Measurements from ENCODE around the gene ACER3.
A peak's percentile ranks its signal among the peaks of the same experiment; 100 is the strongest.
"Not testable (repeated sequence)": the region's sequence is repeated elsewhere in the genome, so short reads cannot be mapped to it uniquely, and the experiment has no call there.

Gene ACER3

DNA sequence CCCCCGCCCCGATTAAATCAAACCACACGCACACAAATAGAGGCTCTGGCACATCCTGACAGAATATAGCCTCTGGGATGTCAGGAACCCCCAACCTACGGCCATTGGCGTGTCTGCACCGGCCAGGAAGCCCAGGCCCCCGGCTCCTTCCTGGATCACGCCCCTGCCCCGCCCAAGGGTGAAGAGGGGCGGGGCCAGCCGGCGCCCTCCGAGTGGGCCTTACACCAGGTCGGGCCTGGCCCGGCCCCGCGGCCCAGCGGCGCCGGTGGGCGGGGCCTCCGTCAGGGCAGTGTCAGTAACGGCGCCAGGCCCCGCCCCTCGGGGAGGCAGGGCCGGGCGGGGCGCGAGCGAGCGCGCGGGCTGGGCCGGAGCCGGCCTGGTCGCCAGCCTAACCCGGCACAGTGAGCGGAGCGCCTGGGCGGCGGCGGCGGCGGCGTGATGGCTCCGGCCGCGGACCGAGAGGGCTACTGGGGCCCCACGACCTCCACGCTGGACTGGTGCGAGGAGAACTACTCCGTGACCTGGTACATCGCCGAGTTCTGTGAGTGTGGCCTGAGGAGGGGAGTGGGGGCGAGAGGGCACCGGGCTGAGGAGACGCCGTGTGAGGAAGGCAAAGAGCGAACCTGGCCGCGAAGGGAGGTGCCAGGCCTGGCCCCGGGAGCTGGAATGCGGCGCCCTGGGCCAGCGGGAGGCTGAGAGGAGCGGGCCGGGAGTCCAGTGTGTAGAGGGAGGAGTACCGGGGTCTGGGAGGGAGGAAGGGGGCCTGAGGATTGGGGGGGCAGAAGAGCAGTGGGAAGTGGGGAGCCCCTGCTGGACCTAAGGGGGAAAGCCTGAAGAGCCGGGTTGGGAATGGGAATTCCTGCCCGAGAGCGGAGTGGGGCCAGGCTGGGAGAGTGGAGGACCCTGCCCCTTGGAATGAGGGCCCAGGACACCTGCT lies at the start of gene ACER3:
Gene ACER3 (plus strand): TSS at position 380 of the 937 bp plus-strand sequence. CDS start 59 bp downstream, at position 439.
- DNase-seq: peak; percentile 83

GRCh38 chr11:76811259-76811658 lies 49.5 kb upstream of the ACER3 start:
- no peak for DNase-seq

GRCh38 chr11:76814414-76814813 lies 46.3 kb upstream of the ACER3 start:
- no peak for DNase-seq

- DNase-seq: not testable (repeated sequence)
These were observed 45.0 kb upstream of the ACER3 start for GRCh38 chr11:76815678-76816077.

GRCh38 chr11:76820184-76820566 lies 40.5 kb upstream of the ACER3 start:
- no peak for DNase-seq

GRCh38 chr11:76821396-76821795 lies 39.3 kb upstream of the ACER3 start:
- DNase-seq: not testable (repeated sequence)

- no peak for DNase-seq
These were observed 38.3 kb upstream of the ACER3 start for GRCh38 chr11:76822406-76822805.

DNA sequence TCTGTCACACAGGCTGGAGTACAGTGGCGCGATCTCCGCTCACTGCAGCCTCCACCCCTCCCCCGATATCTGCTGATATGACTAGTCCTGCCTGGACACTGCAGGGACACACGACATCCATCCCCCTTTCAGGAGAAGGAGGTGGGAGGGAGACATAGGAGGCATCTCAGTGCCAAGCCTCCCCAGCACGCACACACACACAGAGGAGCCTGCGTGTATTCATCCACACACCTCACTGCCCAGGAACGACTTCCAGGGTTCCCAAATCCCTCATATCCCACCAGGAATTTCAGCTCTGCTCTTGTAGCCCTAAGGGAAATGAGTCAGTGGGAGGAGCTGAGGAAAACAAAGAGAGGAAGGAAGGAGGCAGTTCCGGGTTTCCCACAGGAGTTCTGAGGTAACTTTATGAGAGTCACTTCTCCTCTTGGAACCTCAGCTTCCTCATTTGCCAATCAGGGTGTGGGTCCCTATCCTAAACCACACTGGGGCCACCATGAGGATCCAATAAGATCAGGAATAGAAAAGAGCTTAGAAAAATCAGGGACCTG lies 37.2 kb upstream of the ACER3 start:
- DNase-seq: no peak

GRCh38 chr11:76824083-76824939 lies 36.4 kb upstream of the ACER3 start:
- DNase-seq: no peak

GRCh38 chr11:76824980-76825725 lies 35.6 kb upstream of the ACER3 start:
- DNase-seq: no peak

- DNase-seq: no peak
These were observed 34.9 kb upstream of the ACER3 start for GRCh38 chr11:76825726-76826396.

DNA sequence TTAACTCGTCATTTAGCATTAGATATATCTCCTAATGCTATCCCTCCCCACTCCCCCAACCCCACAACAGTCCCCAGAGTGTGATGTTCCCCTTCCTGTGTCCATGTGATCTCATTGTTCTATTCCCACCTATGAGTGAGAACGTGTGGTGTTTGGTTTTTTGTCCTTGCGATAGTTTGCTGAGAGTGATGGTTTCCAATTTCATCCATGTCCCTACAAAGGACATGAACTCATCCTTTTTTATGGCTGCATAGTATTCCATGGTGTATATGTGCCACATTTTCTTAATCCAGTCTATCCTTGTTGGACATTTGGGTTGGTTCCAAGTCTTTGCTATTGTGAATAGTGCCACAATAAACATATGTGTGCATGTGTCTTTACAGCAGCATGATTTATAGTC lies 34.2 kb upstream of the ACER3 start:
- DNase-seq: not testable (repeated sequence)

GRCh38 chr11:76827005-76827404 lies 33.7 kb upstream of the ACER3 start:
- not testable (repeated sequence) for DNase-seq

DNA sequence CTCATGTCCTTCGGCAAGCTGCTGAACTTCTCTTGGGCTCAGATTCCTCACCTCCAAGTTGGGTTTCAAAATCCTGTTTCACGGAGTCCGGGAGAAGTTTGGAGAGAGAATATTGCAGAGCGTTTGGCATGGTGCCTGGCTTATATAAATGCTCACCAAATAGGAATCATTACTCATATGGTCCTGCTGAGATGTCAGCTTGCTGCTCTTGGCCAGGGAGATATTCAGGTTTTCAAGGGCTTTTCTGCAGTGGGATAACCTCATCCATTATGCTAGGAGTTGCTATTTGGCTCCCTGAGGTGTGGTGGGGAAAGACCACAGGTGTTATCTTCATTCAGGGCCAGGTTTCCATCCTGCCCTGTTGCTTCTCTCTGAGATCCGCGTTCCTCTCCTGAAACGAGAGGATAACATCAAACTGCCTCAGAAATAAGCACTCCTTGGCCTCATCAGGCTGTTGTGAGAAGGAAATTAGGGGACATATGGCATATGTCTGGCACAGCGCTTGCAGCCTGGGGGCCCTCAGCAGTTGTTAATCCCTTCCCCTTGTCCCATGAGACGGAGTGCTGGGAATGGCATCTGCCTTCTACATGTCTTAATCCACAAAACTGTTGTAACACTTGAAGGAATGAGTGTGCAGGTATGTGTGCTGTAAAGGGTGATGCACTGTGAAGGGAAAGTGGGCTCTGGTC lies 29.9 kb upstream of the ACER3 start:
- no peak for DNase-seq

DNA sequence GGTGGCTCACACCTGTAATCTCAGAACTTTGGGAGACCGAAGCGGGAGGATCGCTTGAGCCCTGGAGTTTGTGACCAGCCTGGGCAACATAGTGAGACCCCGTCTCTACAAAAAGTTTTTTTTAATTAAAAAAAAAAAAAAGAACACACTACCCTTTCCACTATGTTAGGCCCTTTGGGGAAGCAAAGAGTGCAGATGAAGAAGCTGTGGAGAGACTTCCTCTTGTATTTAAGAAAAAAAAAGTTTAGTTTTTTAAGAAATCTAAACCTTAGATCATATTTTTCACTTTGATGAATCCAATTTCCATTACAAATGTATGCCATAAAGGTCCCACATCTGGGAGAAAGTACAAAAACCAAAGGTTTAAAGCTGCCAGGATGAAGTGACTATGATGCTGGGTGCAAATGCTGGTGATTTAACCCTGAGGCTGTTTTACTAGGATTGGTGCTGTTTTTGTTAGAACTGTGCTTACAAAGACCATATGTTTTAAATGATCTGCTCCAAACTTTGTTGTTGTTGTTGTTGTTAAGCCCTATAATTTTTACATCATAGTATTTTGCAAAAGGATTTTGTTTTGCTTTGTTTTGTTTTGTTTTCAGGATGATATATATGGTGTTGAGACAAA lies 28.9 kb upstream of the ACER3 start:
- DNase-seq: no peak

DNA sequence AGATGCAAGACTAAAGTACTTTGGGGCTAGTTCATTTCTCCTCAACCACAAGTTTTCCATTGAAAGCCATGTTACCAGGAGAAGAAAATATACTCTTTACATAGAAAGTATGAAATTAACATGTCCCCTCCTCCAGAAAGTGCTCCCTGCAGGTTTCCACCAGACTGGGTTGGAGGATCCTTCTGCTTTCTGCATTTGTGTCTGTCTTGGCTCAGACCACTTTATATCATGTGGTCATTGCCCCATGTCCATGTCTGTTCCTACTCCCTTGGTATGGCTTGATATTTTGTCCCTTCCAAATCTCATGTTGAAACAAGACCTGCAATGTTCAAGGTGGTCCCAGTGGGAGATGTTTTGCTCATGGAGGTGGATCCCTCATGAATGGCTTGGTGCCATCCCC lies 28.4 kb upstream of the ACER3 start:
- DNase-seq: no peak

- DNase-seq: no peak
These were observed 26.6 kb upstream of the ACER3 start for GRCh38 chr11:76834151-76834550.

- DNase-seq: no peak
These were observed 25.7 kb upstream of the ACER3 start for GRCh38 chr11:76835036-76835435.

- DNase-seq: no peak
These were observed 24.6 kb upstream of the ACER3 start for GRCh38 chr11:76835928-76836612.

GRCh38 chr11:76836613-76837291 lies 24.0 kb upstream of the ACER3 start:
- no peak for DNase-seq
